GM12865 (cell line): Measurements from ENCODE around the gene OSTF1.

Experiments used
- DNase-seq: peaks from one replicate; pipeline ENCODE4 v3.0.0; 2010; ENCODE audit warnings: low read depth
- H3K4me3 ChIP-seq: 2 replicates; pipeline ENCODE4 v1.5.1; 2011; ENCODE audit warnings: mild to moderate bottlenecking, low read depth, low read length, control low read depth
- TF ChIP-seq, protein P1 (sequence below): IDR thresholded peaks from 2 replicates; pipeline ENCODE4 v1.5.1; 2011; ENCODE audit warnings: low read length, control low read depth, low read depth, inconsistent platforms; ENCODE audit not compliant: insufficient read depth; ENCODE audit errors: missing control alignments

Gene OSTF1

DNA sequence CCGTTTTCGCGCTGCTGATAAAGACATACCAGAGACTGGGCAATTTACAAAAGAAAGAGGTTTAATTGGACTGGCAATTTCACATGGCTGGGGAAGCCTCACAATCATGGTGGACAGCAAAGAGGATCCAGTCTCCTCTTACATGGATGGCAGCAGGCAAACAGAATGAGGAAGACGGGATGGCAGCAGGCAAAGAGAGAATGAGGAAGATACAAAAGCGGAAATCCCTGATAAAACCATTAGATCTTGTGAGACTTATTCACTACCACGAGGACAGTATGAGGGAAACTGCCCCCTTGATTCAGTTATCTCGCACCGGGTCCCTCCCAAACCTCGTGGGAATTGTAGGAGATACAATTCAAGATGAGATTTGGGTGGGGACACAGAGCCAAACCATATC lies 95.0 kb downstream of the OSTF1 start:
- no peak overlapping the region for H3K4me3 ChIP-seq
- TF ChIP-seq, protein P1, sequence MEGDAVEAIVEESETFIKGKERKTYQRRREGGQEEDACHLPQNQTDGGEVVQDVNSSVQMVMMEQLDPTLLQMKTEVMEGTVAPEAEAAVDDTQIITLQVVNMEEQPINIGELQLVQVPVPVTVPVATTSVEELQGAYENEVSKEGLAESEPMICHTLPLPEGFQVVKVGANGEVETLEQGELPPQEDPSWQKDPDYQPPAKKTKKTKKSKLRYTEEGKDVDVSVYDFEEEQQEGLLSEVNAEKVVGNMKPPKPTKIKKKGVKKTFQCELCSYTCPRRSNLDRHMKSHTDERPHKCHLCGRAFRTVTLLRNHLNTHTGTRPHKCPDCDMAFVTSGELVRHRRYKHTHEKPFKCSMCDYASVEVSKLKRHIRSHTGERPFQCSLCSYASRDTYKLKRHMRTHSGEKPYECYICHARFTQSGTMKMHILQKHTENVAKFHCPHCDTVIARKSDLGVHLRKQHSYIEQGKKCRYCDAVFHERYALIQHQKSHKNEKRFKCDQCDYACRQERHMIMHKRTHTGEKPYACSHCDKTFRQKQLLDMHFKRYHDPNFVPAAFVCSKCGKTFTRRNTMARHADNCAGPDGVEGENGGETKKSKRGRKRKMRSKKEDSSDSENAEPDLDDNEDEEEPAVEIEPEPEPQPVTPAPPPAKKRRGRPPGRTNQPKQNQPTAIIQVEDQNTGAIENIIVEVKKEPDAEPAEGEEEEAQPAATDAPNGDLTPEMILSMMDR, result no peak
- no peak for DNase-seq

DNA sequence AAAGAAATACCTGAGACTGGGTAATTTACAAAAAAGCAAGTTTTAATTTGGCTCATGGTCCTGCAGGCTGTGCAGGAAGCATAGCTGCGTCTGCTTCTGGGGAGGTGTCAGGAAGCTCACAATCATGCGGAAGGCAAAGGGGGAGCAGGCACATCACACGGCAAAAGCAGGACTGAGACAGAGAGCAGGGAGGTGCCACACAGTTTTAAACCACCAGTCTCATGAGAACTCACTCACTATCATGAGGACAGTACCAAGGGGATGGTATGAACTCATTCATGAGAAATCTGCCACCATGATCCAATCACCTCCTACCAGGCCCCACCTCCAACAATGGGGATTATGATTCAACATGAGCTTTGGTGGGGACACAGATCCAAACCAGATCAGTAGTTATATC lies 96.2 kb downstream of the OSTF1 start:
- DNase-seq, result no peak
- H3K4me3 ChIP-seq, result no peak overlapping the region
- TF ChIP-seq, protein P1, result no peak

DNA sequence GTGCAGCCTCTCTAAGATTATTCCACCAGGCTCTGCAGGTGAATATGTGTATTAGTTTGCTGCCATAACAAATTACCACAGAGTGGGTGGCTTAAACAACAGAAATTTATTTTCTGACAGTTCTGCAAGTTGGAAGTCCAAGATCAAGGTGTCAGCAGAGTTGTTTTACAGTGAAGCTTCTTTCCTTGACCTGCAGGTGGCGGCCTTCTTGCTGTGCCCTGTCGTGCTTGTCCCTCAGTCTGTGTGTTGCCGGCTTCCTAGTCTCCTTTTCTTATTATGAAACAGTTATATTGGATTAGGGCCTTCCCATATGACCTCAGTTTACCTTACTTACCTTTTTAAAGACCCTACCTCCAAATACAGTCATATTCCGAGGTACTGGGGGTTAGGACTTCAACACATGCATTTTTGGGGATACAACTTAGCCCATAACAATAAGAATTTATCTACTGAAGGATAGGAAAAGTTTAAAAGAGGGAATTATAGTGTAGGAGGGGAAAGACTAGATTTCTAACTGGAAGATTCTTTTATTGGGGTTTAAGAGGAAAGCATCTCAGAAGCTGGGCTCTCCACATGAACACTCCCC lies 97.4 kb downstream of the OSTF1 start:
- peak; percentile 60 for DNase-seq
- TF ChIP-seq, protein P1, result peak; percentile 88
- H3K4me3 ChIP-seq, result no peak overlapping the region

DNA sequence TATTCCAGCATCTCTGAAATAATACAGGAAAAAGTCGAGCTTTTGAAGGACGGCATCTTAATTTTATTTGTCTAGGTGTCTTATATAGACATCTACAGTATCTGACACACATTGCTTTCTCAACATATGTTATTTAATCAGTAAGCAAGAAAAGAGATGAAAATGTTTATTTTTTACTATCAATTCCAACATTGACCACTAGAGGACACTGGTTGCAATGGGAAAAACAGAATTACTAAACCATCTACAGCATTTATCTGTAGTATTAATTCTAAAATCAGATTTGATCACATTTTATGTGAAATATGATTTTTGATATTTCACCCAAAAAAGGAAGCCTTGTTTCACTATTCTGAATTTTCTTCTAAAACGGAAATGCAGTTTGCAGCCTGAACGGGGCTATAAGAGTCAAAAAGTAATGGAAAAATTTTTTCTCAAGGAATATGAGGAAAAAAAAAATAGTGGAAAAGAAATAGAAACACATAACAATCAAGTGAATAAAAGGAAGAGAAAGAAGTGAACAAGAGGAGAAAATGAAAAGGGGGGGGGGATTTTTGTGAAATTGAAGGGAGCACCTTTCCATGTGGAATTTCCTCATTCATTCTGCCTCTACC lies 98.6 kb downstream of the OSTF1 start:
- H3K4me3 ChIP-seq, result no peak overlapping the region
- TF ChIP-seq, protein P1, result peak; percentile 76
- peak; percentile 17 for DNase-seq

DNA sequence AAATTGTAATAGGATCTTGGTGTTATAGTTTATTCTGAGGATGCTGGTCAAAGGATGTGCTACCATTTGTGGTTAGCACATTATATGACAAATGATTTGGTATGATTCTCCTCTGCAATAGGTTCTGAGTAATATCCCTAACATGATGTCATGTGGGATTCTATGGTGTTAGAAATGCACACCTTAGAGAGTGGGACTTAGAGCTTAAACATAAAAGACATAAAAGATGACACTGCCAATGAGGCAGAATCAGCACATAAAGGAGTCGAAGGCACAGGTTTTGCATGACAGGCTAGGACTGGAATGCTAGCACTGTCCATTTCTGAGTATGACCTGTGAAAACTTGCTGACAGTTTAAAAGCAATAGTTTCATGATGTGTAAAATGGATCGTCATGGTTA lies 100.4 kb downstream of the OSTF1 start:
- DNase-seq, result no peak
- TF ChIP-seq, protein P1, result no peak
- H3K4me3 ChIP-seq, result no peak overlapping the region

DNA sequence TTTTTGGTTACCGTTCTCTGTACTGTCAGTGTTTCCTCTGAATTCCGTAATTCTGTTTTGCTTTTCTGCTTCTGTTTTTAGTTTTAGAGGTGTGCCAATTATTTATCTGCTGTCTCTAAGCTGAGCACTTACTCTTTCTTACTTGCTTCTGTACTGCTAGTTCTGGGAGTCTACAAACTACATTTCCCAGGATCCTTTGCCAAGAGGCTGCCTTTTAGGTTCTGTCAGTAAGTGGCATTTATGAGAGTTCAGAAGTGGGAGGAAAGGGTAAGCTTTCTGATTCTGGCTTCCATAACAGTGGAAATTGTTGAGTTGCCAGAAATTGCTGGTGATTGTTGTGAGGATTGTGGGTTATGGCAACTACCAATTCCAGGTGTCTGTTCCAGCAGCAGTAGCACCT lies 102.4 kb downstream of the OSTF1 start:
- TF ChIP-seq, protein P1, result no peak
- DNase-seq, result no peak

More for the DNA sequence above, 102.4 kb downstream of the OSTF1 start:
- no peak overlapping the region for H3K4me3 ChIP-seq
